HepG2 (cell line): ENCODE results near the gene OR7G2. TPM values are rescaled to one million over a fixed set of nuclear protein-coding genes. Genes with fewer than 3 reads are reported as not detected.

Experiments
- polyA plus RNA-seq, 8 experiments: library from polyadenylated mRNA; depleted of rRNA in 3 of 8; stranded (reverse) in 7 of 8; unstranded in 1 of 8; fragments of >200 nt; fragmentation: Illumina TruSeq in 4 of 8; extraction: Trizol in 4 of 8; gene quantifications; 2 replicates each; pipeline versions ENCODE4 v1.2.1 to v1.2.3, GENCODE V29; 2011 to 2016; ENCODE audit warnings: low read depth in 4 of 8, missing spikeins in 1 of 8, mixed read lengths in 1 of 8; ENCODE audit not compliant: insufficient read depth in 1 of 8
- small RNA-seq, 3 experiments: library from RNA; depleted of rRNA; stranded (forward); fragments of <200 nt; gene quantifications; one replicate each; pipeline ENCODE3, GENCODE V24; 2012; ENCODE audit warnings: low read depth in 2 of 3, low replicate concordance in 1 of 3; ENCODE audit not compliant: insufficient read length in 3 of 3, insufficient read depth in 2 of 3
- total RNA-seq, 5 experiments: library from RNA; depleted of rRNA; stranded (reverse); fragments of >200 nt; fragmentation: Illumina TruSeq; extraction: Trizol; gene quantifications; 2 replicates each; pipeline ENCODE4 v1.2.3, GENCODE V29; 2016; ENCODE audit warnings: low read depth in 1 of 5
- TF ChIP-seq, protein P1 (sequence below): sonication (generic); formaldehyde crosslinking; IDR thresholded peaks from 2 replicates; pipeline ENCODE4 v1.4.0; 2020; ENCODE audit warnings: missing genetic modification reagents

The OR7G2 gene
- total and polyA plus RNA-seq, 2 of the 13 experiments (the other 11 are each of a cell fraction or from before 2014, with no cell fraction given) = not detected

DNA sequence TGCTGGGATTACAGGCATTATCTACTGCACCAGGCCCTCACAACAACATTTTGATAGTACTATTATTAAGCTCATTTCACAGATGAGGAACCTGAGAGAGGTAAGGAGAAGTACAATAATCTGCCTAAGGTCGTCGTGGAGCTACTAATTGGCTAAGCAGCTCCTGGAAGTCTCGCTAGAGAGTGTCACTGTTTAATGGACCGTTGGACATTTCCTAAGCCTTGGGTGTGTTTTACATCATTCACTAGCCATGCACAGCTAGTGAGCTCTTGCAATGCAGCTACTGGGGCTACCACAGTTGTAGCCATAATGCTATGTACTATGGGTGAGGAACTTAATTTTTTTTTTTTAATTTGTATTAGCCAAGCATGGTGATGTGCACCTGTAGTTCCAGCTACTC is 54.4 kb downstream of the OR7G2 start (continued):
- TF ChIP-seq, protein P1, sequence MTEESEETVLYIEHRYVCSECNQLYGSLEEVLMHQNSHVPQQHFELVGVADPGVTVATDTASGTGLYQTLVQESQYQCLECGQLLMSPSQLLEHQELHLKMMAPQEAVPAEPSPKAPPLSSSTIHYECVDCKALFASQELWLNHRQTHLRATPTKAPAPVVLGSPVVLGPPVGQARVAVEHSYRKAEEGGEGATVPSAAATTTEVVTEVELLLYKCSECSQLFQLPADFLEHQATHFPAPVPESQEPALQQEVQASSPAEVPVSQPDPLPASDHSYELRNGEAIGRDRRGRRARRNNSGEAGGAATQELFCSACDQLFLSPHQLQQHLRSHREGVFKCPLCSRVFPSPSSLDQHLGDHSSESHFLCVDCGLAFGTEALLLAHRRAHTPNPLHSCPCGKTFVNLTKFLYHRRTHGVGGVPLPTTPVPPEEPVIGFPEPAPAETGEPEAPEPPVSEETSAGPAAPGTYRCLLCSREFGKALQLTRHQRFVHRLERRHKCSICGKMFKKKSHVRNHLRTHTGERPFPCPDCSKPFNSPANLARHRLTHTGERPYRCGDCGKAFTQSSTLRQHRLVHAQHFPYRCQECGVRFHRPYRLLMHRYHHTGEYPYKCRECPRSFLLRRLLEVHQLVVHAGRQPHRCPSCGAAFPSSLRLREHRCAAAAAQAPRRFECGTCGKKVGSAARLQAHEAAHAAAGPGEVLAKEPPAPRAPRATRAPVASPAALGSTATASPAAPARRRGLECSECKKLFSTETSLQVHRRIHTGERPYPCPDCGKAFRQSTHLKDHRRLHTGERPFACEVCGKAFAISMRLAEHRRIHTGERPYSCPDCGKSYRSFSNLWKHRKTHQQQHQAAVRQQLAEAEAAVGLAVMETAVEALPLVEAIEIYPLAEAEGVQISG = no peak
- TF ChIP-seq, all 625 proteins: peak for 0

Small RNA genes lying within 50 kb of the gene (small RNA-seq; reads per million reads assigned to genes)
- gene OR1M4P = 0 reads per million in 3 experiments

Other genes starting within 250 kb of the OR7G2 start
- gene MUC16, start 97.1 kb downstream of the OR7G2 start, total RNA-seq (2016; rRNA removed; fragmentation: Illumina TruSeq; extraction: Trizol) = not detected in 2 replicates
- gene MUC16, start 97.1 kb downstream of the OR7G2 start, polyA plus RNA-seq (2011; rRNA removed) = not detected in 2 replicates
- gene OR1M1, start 20.4 kb downstream of the OR7G2 start, total RNA-seq (2016; rRNA removed; fragmentation: Illumina TruSeq; extraction: Trizol) = not detected in 2 replicates
- gene OR1M1, start 20.4 kb downstream of the OR7G2 start, polyA plus RNA-seq (2011; rRNA removed) = 0.07 TPM in 1 of 2 replicates, not detected in the other
- not detected in 2 replicates for gene OR7G1, start 8.3 kb upstream of the OR7G2 start, total RNA-seq (2016; rRNA removed; fragmentation: Illumina TruSeq; extraction: Trizol)
- gene OR7G1, start 8.3 kb upstream of the OR7G2 start, polyA plus RNA-seq (2011; rRNA removed) = not detected in 2 replicates
- not detected in 2 replicates for gene OR7G3, start 19.5 kb upstream of the OR7G2 start, total RNA-seq (2016; rRNA removed; fragmentation: Illumina TruSeq; extraction: Trizol)
- gene OR7G3, start 19.5 kb upstream of the OR7G2 start, polyA plus RNA-seq (2011; rRNA removed) = not detected in 2 replicates
- gene ZNF317, start 32.9 kb upstream of the OR7G2 start, total RNA-seq (2016; rRNA removed; fragmentation: Illumina TruSeq; extraction: Trizol) = 27.9 and 31.0 TPM in 2 replicates
- 14.0 and 15.2 TPM in 2 replicates for gene ZNF317, start 32.9 kb upstream of the OR7G2 start, polyA plus RNA-seq (2011; rRNA removed)
- gene OR7D2, start 71.5 kb upstream of the OR7G2 start, total RNA-seq (2016; rRNA removed; fragmentation: Illumina TruSeq; extraction: Trizol) = not detected in 2 replicates
- gene OR7D2, start 71.5 kb upstream of the OR7G2 start, polyA plus RNA-seq (2011; rRNA removed) = 0.01 and 0.07 TPM in 2 replicates
- gene OR7D4, start 112.1 kb upstream of the OR7G2 start, total RNA-seq (2016; rRNA removed; fragmentation: Illumina TruSeq; extraction: Trizol) = not detected in 2 replicates
- not detected in 2 replicates for gene OR7D4, start 112.1 kb upstream of the OR7G2 start, polyA plus RNA-seq (2011; rRNA removed)
- not detected in 2 replicates for gene OR7E24, start 143.5 kb upstream of the OR7G2 start, total RNA-seq (2016; rRNA removed; fragmentation: Illumina TruSeq; extraction: Trizol)
- gene OR7E24, start 143.5 kb upstream of the OR7G2 start, polyA plus RNA-seq (2011; rRNA removed) = not detected in 2 replicates
- gene ZNF699, start 202.4 kb upstream of the OR7G2 start, total RNA-seq (2016; rRNA removed; fragmentation: Illumina TruSeq; extraction: Trizol) = 2.2 and 2.7 TPM in 2 replicates
- 0.33 and 0.77 TPM in 2 replicates for gene ZNF699, start 202.4 kb upstream of the OR7G2 start, polyA plus RNA-seq (2011; rRNA removed)
- gene ZNF559, start 216.7 kb upstream of the OR7G2 start, total RNA-seq (2016; rRNA removed; fragmentation: Illumina TruSeq; extraction: Trizol) = 9.5 and 9.8 TPM in 2 replicates
- gene ZNF559, start 216.7 kb upstream of the OR7G2 start, polyA plus RNA-seq (2011; rRNA removed) = 5.6 and 6.3 TPM in 2 replicates